Calu3 (cell line): ENCODE data around the gene VWA1. TPM values are rescaled to one million over a fixed set of nuclear protein-coding genes. Genes with fewer than 3 reads are reported as not detected.
"Not testable (repeated sequence)": the region's sequence is repeated elsewhere in the genome, so short reads cannot be mapped to it uniquely, and the experiment has no call there.

Experiments
- BruUV-seq: library from RNA; stranded (reverse); fragments of 400-500 nt; replicated peaks from 2 replicates; lab custom pipeline; 2021; lab: Mats Ljungman, UMichigan
- CTCF ChIA-PET: fragments of 300-600 bp; sonication (Branson Sonifier 250); formaldehyde crosslinking; loops from one replicate; lab custom pipeline; 2022; ENCODE audit warnings: antibody characterized with exemption; lab: Charles Lee
- DNase-seq: peaks from one replicate; pipeline ENCODE4 v3.0.0; 2022
- H3K27ac Mint-ChIP-seq: one replicate; pipeline ENCODE4 v1.8.0; 2022; ENCODE audit warnings: mixed read lengths; ENCODE audit not compliant: unreplicated experiment
- H3K27me3 Mint-ChIP-seq: one replicate; pipeline ENCODE4 v1.8.0; 2022; ENCODE audit warnings: mixed read lengths; ENCODE audit not compliant: unreplicated experiment
- H3K36me3 Mint-ChIP-seq: one replicate; pipeline ENCODE4 v1.8.0; 2022; ENCODE audit warnings: mild to moderate bottlenecking, moderate library complexity, mixed read lengths; ENCODE audit not compliant: insufficient read depth, unreplicated experiment
- H3K4me1 Mint-ChIP-seq: one replicate; pipeline ENCODE4 v1.8.0; 2022; ENCODE audit warnings: mild to moderate bottlenecking, low read depth, mixed read lengths; ENCODE audit not compliant: unreplicated experiment
- H3K4me3 Mint-ChIP-seq: one replicate; pipeline ENCODE4 v1.8.0; 2022; ENCODE audit warnings: mild to moderate bottlenecking, low read depth, moderate library complexity, mixed read lengths; ENCODE audit not compliant: unreplicated experiment
- H3K9me3 Mint-ChIP-seq: one replicate; pipeline ENCODE4 v1.8.0; 2022; ENCODE audit warnings: low read depth, mixed read lengths; ENCODE audit not compliant: unreplicated experiment
- intact Hi-C: fragments of 100-400 bp; cut with micrococcal nuclease; formaldehyde crosslinking; loops from one replicate; pipeline ENCODE4 v1.10.0; 2022; ENCODE audit not compliant: unreplicated experiment
- total RNA-seq: library from RNA; stranded (reverse); gene quantifications from 2 replicates; pipeline ENCODE4 v1.2.3, GENCODE V29; 2022
- TF ChIP-seq, protein P1 (sequence below): fragments of 200-600 bp; IDR thresholded peaks from one replicate; pipeline ENCODE4 v1.8.0; 2022; ENCODE audit warnings: antibody characterized with exemption; ENCODE audit not compliant: unreplicated experiment

Gene VWA1
- total RNA-seq, 1 experiment from 2014 or later: 78.9 TPM

DNA sequence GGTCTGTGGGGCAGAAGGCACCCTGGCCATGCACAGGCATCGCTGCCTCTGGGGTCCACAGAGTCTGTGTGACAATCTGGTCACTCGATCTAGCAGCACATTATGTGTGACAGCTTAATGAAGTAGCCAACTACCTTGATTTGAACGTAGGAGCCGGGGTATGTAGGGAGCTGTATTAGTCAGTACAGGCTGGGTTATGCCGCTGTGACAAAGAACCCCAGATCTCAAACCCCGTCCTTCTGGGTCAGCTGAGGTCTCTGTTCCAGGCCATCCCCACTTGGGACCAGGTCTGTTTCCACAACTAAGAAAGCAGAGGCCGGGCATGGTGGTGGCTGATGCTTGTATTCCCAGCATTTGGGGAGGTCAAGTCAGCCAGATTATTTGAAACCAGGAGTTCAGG lies 27.8 kb downstream of the VWA1 start:
- intact Hi-C loops: no loop called here
- DNase-seq: no peak
- CTCF ChIA-PET: no interaction called here
- no peaks in the 10 kb centered on the region for H3K4me1 Mint-ChIP-seq
- H3K27ac Mint-ChIP-seq: no peak overlapping the region
- no peaks in the 10 kb centered on the region for H3K36me3 Mint-ChIP-seq
- no peaks in the 10 kb centered on the region for H3K27me3 Mint-ChIP-seq
- H3K9me3 Mint-ChIP-seq: no peaks in the 10 kb centered on the region
- TF ChIP-seq, protein P1, sequence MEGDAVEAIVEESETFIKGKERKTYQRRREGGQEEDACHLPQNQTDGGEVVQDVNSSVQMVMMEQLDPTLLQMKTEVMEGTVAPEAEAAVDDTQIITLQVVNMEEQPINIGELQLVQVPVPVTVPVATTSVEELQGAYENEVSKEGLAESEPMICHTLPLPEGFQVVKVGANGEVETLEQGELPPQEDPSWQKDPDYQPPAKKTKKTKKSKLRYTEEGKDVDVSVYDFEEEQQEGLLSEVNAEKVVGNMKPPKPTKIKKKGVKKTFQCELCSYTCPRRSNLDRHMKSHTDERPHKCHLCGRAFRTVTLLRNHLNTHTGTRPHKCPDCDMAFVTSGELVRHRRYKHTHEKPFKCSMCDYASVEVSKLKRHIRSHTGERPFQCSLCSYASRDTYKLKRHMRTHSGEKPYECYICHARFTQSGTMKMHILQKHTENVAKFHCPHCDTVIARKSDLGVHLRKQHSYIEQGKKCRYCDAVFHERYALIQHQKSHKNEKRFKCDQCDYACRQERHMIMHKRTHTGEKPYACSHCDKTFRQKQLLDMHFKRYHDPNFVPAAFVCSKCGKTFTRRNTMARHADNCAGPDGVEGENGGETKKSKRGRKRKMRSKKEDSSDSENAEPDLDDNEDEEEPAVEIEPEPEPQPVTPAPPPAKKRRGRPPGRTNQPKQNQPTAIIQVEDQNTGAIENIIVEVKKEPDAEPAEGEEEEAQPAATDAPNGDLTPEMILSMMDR: no peak
- H3K4me3 Mint-ChIP-seq: no peak overlapping the region
- BruUV-seq: no TSS peak

DNA sequence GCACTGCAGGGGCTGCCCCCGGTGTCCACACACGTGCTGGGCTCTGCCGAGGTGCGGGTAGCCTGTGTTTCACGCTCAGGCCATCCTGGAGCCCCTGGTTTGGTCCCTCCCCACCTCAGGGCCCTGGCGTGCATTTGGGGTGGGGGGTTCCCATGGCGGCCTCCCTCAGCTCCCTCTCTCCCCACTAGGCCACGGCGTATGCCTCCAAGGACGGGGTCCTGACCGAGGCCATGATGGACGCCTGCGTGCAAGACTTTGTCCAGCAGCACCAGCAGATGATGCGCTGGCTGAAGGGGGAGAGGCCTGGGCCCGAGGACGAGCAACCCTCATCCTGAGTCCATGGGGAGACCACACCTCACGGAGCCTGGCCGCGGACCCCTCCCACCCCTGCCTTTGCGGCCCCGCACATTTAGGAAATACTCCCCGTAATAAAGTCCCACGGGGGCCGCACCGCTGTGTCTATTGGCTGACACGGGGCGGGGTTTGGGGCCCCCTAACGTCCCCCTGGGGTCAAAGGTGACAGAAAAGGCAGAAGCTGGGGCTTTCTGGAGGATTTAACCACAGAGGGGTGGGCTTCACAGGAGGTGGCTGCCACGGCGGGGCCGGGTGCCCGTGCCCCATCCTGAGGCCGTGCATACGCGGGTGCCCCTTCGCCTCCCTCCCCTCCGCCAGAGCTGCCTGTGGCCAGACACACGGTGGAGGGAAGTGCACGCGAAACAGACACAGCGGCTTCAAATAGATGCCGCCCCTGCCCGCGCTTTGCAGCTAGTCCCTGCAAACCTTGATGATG lies 32.9 kb downstream of the VWA1 start:
- H3K9me3 Mint-ChIP-seq, H3K27me3 Mint-ChIP-seq, intact Hi-C loops, BruUV-seq, H3K4me1 Mint-ChIP-seq, DNase-seq, CTCF ChIA-PET, H3K4me3 Mint-ChIP-seq, H3K27ac Mint-ChIP-seq: not testable (repeated sequence)
- peaks cover 32% of the 10 kb centered on the region for H3K36me3 Mint-ChIP-seq

DNA sequence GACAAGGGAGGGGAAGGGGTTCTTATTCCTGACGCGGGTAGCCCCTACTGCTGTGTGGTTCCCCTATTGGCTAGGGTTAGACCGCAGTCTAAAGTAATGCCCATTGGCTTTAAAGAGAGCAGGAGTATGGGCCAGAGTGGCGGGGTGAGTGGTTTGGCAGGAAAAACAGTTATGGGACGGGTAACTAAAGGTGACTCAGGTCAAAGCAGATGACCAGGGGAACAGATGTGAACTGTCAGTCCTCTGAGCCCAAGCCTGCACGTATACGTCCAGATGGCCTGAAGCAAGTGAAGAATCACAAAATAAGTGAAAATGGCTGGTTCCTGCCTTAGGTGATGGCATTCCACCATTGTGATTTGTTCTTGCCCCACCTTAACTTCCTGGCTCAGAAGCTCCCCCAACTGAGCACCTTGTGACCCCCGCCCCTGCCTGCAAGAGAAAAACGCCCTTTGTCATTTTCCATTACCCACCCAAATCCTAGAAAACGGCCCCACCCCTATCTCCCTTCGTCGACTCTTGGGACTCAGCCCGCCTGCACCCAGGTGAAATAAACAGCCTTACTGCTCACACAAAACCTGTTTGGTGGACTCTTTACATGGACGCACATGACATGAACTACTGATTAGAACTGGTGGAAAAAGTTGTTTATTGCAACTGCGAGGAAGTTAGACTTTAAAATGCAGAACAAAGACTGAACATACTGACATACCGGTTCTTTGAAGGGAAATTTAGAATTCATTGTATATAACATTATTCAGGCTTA lies 35.3 kb downstream of the VWA1 start:
- TSS peak; percentile 81 for BruUV-seq
- H3K4me1 Mint-ChIP-seq: no peaks in the 10 kb centered on the region
- CTCF ChIA-PET: no interaction called here
- no peaks in the 10 kb centered on the region for H3K9me3 Mint-ChIP-seq
- intact Hi-C loops: no loop called here
- H3K36me3 Mint-ChIP-seq: peaks cover 47% of the 10 kb centered on the region
- TF ChIP-seq, protein P1: no peak
- H3K27me3 Mint-ChIP-seq: no peaks in the 10 kb centered on the region
- no peak for DNase-seq
- peak overlapping the region; percentile 86 for H3K4me3 Mint-ChIP-seq
- H3K27ac Mint-ChIP-seq: peak overlapping the region; percentile 83

DNA sequence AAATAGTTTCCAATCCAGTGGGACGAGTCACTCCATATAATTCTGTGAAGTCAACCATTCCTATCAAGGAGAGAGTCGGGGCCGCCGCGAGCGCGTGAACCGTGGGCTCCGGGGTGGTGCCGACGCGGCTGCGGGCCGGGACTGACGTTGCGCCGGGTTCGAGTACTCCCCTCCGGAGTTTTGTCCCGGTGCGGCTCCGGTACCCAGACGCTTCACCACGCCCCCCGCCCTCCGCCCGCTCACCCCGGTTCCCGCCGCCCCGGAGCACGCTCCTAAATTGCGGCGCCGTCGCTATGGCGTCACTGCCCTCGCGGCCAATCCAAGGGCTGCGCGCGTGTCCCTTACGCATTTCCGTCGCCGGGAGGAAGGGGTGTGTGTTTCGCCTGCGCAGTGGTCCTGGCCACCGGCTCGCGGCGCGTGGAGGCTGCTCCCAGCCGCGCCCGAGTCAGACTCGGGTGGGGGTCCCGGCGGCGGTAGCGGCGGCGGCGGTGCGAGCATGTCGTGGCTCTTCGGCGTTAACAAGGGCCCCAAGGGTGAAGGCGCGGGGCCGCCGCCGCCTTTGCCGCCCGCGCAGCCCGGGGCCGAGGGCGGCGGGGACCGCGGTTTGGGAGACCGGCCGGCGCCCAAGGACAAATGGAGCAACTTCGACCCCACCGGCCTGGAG lies 36.0 kb downstream of the VWA1 start, which contains the start of gene ATAD3B:
TSS of gene ATAD3B (plus strand) at position 377 of the 664 bp plus-strand sequence. CDS start at position 497, 120 bp downstream.
- intact Hi-C loops: no loop called here
- no TSS peak for BruUV-seq
- no peaks in the 10 kb centered on the region for H3K9me3 Mint-ChIP-seq
- H3K36me3 Mint-ChIP-seq: peaks cover 49% of the 10 kb centered on the region
- DNase-seq: peak; percentile 91
- CTCF ChIA-PET: no interaction called here
- peak within 1 kb of the TSS; percentile 86 for H3K4me3 Mint-ChIP-seq
- H3K4me1 Mint-ChIP-seq: no peaks in the 10 kb centered on the region
- H3K27ac Mint-ChIP-seq: peak within 1 kb of the TSS; percentile 83
- H3K27me3 Mint-ChIP-seq: no peaks in the 10 kb centered on the region
- TF ChIP-seq, protein P1: no peak

DNA sequence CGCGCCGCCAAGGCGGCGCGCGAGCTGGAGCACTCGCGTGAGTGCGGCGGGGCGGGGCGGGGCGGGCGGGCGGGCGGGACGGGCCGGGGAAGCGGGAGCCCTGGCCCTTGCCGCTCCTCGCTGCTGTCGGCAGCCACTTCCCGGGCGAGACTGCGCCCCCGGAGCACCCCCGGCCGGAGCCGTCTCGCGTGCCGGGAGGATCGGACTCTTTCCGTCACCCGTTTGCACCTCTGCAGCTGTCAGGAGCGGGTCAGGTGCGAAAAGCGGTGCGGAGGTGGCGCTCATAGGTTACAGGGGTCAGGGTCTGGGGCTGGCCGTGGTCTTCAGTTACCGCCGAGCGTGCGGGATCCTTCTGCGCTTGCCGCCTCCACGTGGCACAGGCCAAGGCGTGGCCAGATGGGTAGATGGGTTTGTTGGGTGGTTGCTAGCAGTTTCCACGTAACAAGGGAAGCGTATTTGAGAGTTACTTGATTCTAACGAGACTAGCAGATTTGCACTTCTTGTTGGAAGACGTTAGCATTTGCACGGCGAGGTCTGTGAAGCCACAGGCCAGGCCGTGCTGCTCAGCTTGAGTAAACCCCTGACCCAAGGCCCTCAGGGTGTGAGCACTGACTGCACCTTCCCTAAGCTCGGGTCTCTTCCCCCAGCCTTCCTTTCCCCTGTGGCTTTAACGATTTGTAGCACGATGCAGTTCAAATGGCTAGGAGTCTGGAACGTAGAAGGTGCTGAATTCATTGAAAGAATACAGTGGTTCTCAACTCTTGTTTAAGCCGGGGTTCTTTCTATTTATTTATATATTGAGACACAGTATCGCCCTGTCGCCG lies 36.8 kb downstream of the VWA1 start:
- H3K27me3 Mint-ChIP-seq, H3K9me3 Mint-ChIP-seq, H3K4me1 Mint-ChIP-seq, H3K27ac Mint-ChIP-seq, intact Hi-C loops, CTCF ChIA-PET, DNase-seq: not testable (repeated sequence)
- BruUV-seq: TSS peak; percentile 74
- Mint-ChIP-seq H3K36me3 (peaks cover 56% of the 10 kb centered on the region), H3K4me3 (peak overlapping the region; percentile 86)

DNA sequence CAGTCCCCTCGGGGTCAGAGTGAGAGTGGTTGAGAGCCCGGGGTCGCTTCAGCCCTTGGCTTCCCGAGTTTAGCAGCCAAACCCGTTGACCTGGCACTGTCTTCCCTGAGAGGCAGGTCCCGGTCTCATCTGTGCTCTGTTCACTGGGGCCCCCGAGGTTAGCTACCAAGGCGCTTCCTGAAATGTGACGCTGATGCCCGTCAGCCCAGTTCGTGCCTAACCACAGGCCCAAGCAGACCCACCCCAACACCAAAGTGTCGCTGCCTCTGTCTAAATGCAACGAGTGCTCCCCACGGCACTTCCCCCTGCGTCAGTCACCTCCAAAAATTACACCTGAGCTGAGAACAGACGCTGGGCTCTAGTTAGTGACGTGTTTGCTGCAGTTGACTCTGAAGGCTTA lies 40.5 kb downstream of the VWA1 start:
- peaks cover 71% of the 10 kb centered on the region for H3K36me3 Mint-ChIP-seq
- CTCF ChIA-PET, BruUV-seq, H3K4me3 Mint-ChIP-seq, H3K4me1 Mint-ChIP-seq, H3K27ac Mint-ChIP-seq, H3K27me3 Mint-ChIP-seq, DNase-seq, intact Hi-C loops, H3K9me3 Mint-ChIP-seq: not testable (repeated sequence)
